Ishikawa (cell line): ENCODE data around the gene KCNK2.

Experiments
- CEBPB ChIP-seq: IDR thresholded peaks from 2 replicates; pipeline ENCODE4 v1.6.1; 2012
- EGR1 ChIP-seq: IDR thresholded peaks from 2 replicates; pipeline ENCODE4 v1.6.1; 2012
- EP300 ChIP-seq: IDR thresholded peaks from 2 replicates; pipeline ENCODE4 v1.6.1; 2012; ENCODE audit warnings: borderline replicate concordance
- FOXM1 ChIP-seq: IDR thresholded peaks from 2 replicates; pipeline ENCODE4 v1.6.1; 2012; ENCODE audit warnings: low read depth, borderline replicate concordance
- NFIC ChIP-seq: IDR thresholded peaks from 2 replicates; pipeline ENCODE4 v1.6.1; 2012
- RAD21 ChIP-seq: IDR thresholded peaks from 2 replicates; pipeline ENCODE4 v1.6.1; 2012; ENCODE audit warnings: low read depth
- TAF1 ChIP-seq: IDR thresholded peaks from 2 replicates; pipeline ENCODE4 v1.6.1; 2012; ENCODE audit warnings: low read depth, mild to moderate bottlenecking
- TEAD4 ChIP-seq: IDR thresholded peaks from 2 replicates; pipeline ENCODE4 v1.6.1; 2012
- USF1 ChIP-seq: IDR thresholded peaks from 2 replicates; pipeline ENCODE4 v1.6.1; 2012
- YY1 ChIP-seq: IDR thresholded peaks from 2 replicates; pipeline ENCODE4 v1.6.1; 2012; ENCODE audit warnings: low read depth
- ZBTB7A ChIP-seq: IDR thresholded peaks from 2 replicates; pipeline ENCODE4 v1.6.1; 2012; ENCODE audit warnings: low read depth
- TF ChIP-seq, protein P1 (sequence below): IDR thresholded peaks from 2 replicates; pipeline ENCODE4 v1.6.1; 2012; ENCODE audit warnings: low read depth, mild to moderate bottlenecking
- TF ChIP-seq, protein P2 (sequence below): IDR thresholded peaks from 2 replicates; pipeline ENCODE4 v1.6.1; 2012

- no peak for TF ChIP-seq NFIC
- no peak for TF ChIP-seq CEBPB
- TF ChIP-seq ZBTB7A = no peak
- no peak for TF ChIP-seq EP300
- TF ChIP-seq, protein P1, sequence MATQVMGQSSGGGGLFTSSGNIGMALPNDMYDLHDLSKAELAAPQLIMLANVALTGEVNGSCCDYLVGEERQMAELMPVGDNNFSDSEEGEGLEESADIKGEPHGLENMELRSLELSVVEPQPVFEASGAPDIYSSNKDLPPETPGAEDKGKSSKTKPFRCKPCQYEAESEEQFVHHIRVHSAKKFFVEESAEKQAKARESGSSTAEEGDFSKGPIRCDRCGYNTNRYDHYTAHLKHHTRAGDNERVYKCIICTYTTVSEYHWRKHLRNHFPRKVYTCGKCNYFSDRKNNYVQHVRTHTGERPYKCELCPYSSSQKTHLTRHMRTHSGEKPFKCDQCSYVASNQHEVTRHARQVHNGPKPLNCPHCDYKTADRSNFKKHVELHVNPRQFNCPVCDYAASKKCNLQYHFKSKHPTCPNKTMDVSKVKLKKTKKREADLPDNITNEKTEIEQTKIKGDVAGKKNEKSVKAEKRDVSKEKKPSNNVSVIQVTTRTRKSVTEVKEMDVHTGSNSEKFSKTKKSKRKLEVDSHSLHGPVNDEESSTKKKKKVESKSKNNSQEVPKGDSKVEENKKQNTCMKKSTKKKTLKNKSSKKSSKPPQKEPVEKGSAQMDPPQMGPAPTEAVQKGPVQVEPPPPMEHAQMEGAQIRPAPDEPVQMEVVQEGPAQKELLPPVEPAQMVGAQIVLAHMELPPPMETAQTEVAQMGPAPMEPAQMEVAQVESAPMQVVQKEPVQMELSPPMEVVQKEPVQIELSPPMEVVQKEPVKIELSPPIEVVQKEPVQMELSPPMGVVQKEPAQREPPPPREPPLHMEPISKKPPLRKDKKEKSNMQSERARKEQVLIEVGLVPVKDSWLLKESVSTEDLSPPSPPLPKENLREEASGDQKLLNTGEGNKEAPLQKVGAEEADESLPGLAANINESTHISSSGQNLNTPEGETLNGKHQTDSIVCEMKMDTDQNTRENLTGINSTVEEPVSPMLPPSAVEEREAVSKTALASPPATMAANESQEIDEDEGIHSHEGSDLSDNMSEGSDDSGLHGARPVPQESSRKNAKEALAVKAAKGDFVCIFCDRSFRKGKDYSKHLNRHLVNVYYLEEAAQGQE = no peak
- TF ChIP-seq YY1 = no peak
- no peak for TF ChIP-seq RAD21
- no peak for TF ChIP-seq TEAD4
- TF ChIP-seq TAF1 = no peak
- no peak for TF ChIP-seq FOXM1
- no peak for TF ChIP-seq USF1
- no peak for TF ChIP-seq EGR1
- TF ChIP-seq, protein P2, sequence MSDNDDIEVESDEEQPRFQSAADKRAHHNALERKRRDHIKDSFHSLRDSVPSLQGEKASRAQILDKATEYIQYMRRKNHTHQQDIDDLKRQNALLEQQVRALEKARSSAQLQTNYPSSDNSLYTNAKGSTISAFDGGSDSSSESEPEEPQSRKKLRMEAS = no peak
Measured at GRCh38 chr1:215202868-215203267, 120.3 kb downstream of the KCNK2 start.
